ENCODE data around the gene TICAM1.

TICAM1 gene

GRCh38 chr19:4877753-4878490 is 46.4 kb upstream of the TICAM1 start:
- Histone ChIP-seq H3K4me3 (ENCODE audit: low read depth in 1 of 2, low read length in 2 of 2) (no peak overlapping the region), H3K27me3 (ENCODE audit: insufficient read depth, low read length, poor library complexity) (no peaks in the 10 kb centered on the region), H3K79me2 (ENCODE audit: insufficient read depth, low read length) (no peaks in the 10 kb centered on the region), H3K36me3 (ENCODE audit: insufficient read depth, low read length) (no peaks in the 10 kb centered on the region), H3K9ac (ENCODE audit: low read depth, low read length) (peak overlapping the region; percentile 42), H3K27ac (ENCODE audit: low read length) (peak overlapping the region; percentile 85), H3K4me2 (ENCODE audit: insufficient read depth, low read length) (no peak overlapping the region), H4K20me1 (ENCODE audit: insufficient read depth, low read length) (no peaks in the 10 kb centered on the region; the same call in 1 of the 2 replicates), H3K9me3 (ENCODE audit: insufficient read depth, low read length, severe bottlenecking) (peaks cover 4% of the 10 kb centered on the region), H2AFZ (ENCODE audit: low read depth, low read length) (no peak overlapping the region), H3K4me1 (ENCODE audit: insufficient read depth, low read length) (peaks cover 26% of the 10 kb centered on the region)
- ATAC-seq (ENCODE audit: insufficient read depth, low read depth), result peak; percentile 54
- no peak for TF ChIP-seq CTCF (IDR thresholded peaks at IDR 0.05; ENCODE audit: borderline replicate concordance, extremely low read depth, low read length, poor library complexity, severe bottlenecking)
- TF ChIP-seq EZH2 (IDR thresholded peaks at IDR 0.05; ENCODE audit: borderline replicate concordance, low read depth, low read length, severe bottlenecking), result no peak
- peak; percentile 62 for DNase-seq

GRCh38 chr19:4873930-4874329 is 42.4 kb upstream of the TICAM1 start:
- Histone ChIP-seq H3K9me3 (ENCODE audit: insufficient read depth, low read length, severe bottlenecking) (peaks cover 3% of the 10 kb centered on the region), H3K36me3 (ENCODE audit: insufficient read depth, low read length) (no peaks in the 10 kb centered on the region), H3K9ac (ENCODE audit: low read depth, low read length) (no peak overlapping the region), H3K27ac (ENCODE audit: low read length) (no peak overlapping the region), H4K20me1 (ENCODE audit: insufficient read depth, low read length) (no peaks in the 10 kb centered on the region; the same call in 1 of the 2 replicates), H3K27me3 (ENCODE audit: insufficient read depth, low read length, poor library complexity) (no peaks in the 10 kb centered on the region), H3K4me2 (ENCODE audit: insufficient read depth, low read length) (no peak overlapping the region), H3K79me2 (ENCODE audit: insufficient read depth, low read length) (no peaks in the 10 kb centered on the region), H2AFZ (ENCODE audit: low read depth, low read length) (no peak overlapping the region), H3K4me3 (ENCODE audit: low read depth in 1 of 2, low read length in 2 of 2) (no peak overlapping the region), H3K4me1 (ENCODE audit: insufficient read depth, low read length) (peaks cover 23% of the 10 kb centered on the region)
- DNase-seq (no peak), ATAC-seq (ENCODE audit: insufficient read depth, low read depth) (no peak)
- TF ChIP-seq CTCF (IDR thresholded peaks at IDR 0.05; ENCODE audit: borderline replicate concordance, extremely low read depth, low read length, poor library complexity, severe bottlenecking), result no peak
- TF ChIP-seq EZH2 (IDR thresholded peaks at IDR 0.05; ENCODE audit: borderline replicate concordance, low read depth, low read length, severe bottlenecking), result no peak

- TF ChIP-seq EZH2 (IDR thresholded peaks at IDR 0.05; ENCODE audit: borderline replicate concordance, low read depth, low read length, severe bottlenecking), result no peak
- TF ChIP-seq CTCF (IDR thresholded peaks at IDR 0.05; ENCODE audit: borderline replicate concordance, extremely low read depth, low read length, poor library complexity, severe bottlenecking), result no peak
- Histone ChIP-seq H3K9me3 (ENCODE audit: insufficient read depth, low read length, severe bottlenecking) (no peaks in the 10 kb centered on the region), H3K79me2 (ENCODE audit: insufficient read depth, low read length) (peaks cover 5% of the 10 kb centered on the region; the same call in 1 of the 2 replicates), H4K20me1 (ENCODE audit: insufficient read depth, low read length) (no peaks in the 10 kb centered on the region; the same call in 1 of the 2 replicates), H3K36me3 (ENCODE audit: insufficient read depth, low read length) (no peaks in the 10 kb centered on the region), H2AFZ (ENCODE audit: low read depth, low read length) (no peak overlapping the region), H3K27ac (ENCODE audit: low read length) (no peak overlapping the region), H3K27me3 (ENCODE audit: insufficient read depth, low read length, poor library complexity) (no peaks in the 10 kb centered on the region), H3K4me1 (ENCODE audit: insufficient read depth, low read length) (peaks cover 18% of the 10 kb centered on the region), H3K4me2 (ENCODE audit: insufficient read depth, low read length) (no peak overlapping the region), H3K9ac (ENCODE audit: low read depth, low read length) (no peak overlapping the region), H3K4me3 (ENCODE audit: low read depth in 1 of 2, low read length in 2 of 2) (no peak overlapping the region)
- DNase-seq, result no peak
- no peak for ATAC-seq (ENCODE audit: insufficient read depth, low read depth)
Measured at GRCh38 chr19:4871711-4872110, 40.2 kb upstream of the TICAM1 start.
